GM12891 (cell line): ENCODE measurements around the gene MAMDC4.

Experiments used
- POLR2A ChIP-seq: IDR thresholded peaks from 2 replicates; pipeline ENCODE4 v1.6.1; 2011; ENCODE audit warnings: low read depth, low read length, control low read depth
- POLR2AphosphoS5 ChIP-seq: IDR thresholded peaks from 2 replicates; pipeline ENCODE4 v1.6.1; 2011; ENCODE audit warnings: low read depth, low read length, control low read depth

DNA sequence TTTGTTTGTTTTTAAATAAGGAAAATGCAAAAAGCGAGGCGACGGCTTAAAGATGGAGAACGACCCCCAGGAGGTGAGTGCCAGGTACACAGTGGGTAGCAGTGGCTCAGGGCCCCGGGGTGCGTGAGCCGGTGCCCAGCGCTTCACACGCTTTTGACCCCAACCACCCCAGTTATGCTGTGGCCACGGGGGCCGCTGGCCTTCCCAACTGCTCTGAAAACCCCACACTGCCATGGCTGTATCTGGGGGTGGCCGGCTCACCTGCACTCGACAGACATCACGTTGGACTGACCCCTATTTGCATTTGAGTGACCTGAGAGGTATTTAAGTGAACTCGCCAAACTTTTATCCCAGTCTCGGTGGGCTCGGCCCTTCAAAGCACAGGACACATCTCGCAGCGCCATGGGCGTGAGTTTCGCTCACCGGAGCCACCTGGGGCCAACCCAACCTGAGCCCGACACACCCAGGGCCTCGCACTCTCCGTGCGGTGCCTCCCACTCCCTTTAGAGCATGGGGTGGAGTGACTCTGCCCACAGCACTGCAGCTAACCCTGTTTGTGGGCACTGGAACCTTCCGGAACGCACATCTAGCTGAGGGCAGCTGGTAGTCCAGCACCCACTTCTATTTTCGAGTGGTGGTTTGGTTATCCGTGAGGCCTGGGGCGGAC, 23.5 kb upstream of the MAMDC4 start:
- TF ChIP-seq POLR2A, result no peak
- no peak for TF ChIP-seq POLR2AphosphoS5
